GM18861 (cell line): ENCODE results near the gene CCT7.
"Not testable (repeated sequence)": the region's sequence is repeated elsewhere in the genome, so short reads cannot be mapped to it uniquely, and the experiment has no call there.

Experiments used
- ATAC-seq: cut with Tn5 transposase; IDR thresholded peaks from one replicate; pipeline ENCODE4 v1.9.1; 2021; ENCODE audit not compliant: unreplicated experiment

The CCT7 gene

GRCh38 chr2:73254343-73255006, 20.4 kb downstream of the CCT7 start:
- no peak for ATAC-seq

- no peak for ATAC-seq
Measured at GRCh38 chr2:73255007-73255644, 21.0 kb downstream of the CCT7 start.

- ATAC-seq, result no peak
Measured at GRCh38 chr2:73255907-73256617, 22.0 kb downstream of the CCT7 start.

GRCh38 chr2:73256618-73256922, 22.5 kb downstream of the CCT7 start:
- ATAC-seq, result no peak

GRCh38 chr2:73257021-73257420, 22.9 kb downstream of the CCT7 start:
- ATAC-seq, result no peak

- no peak for ATAC-seq
Measured at GRCh38 chr2:73257425-73258125, 23.5 kb downstream of the CCT7 start.

- no peak for ATAC-seq
Measured at GRCh38 chr2:73258186-73258912, 24.2 kb downstream of the CCT7 start.

- ATAC-seq, result no peak
Measured at GRCh38 chr2:73258913-73259215, 24.8 kb downstream of the CCT7 start.

- ATAC-seq, result no peak
Measured at GRCh38 chr2:73259276-73259675, 25.2 kb downstream of the CCT7 start.

GRCh38 chr2:73259704-73260337, 25.7 kb downstream of the CCT7 start:
- ATAC-seq, result no peak

- no peak for ATAC-seq
Measured at GRCh38 chr2:73260338-73260984, 26.4 kb downstream of the CCT7 start.

GRCh38 chr2:73262108-73262651, 28.1 kb downstream of the CCT7 start:
- no peak for ATAC-seq

GRCh38 chr2:73262691-73263429, 28.8 kb downstream of the CCT7 start:
- not testable (repeated sequence) for ATAC-seq

GRCh38 chr2:73263540-73264331, 29.6 kb downstream of the CCT7 start:
- ATAC-seq, result no peak

- no peak for ATAC-seq
Measured at GRCh38 chr2:73264332-73264606, 30.2 kb downstream of the CCT7 start.

GRCh38 chr2:73264783-73265182, 30.7 kb downstream of the CCT7 start:
- no peak for ATAC-seq

GRCh38 chr2:73265298-73266060, 31.4 kb downstream of the CCT7 start:
- no peak for ATAC-seq
